K562 (cell line): ENCODE results near the gene ARHGDIA. TPM values are rescaled to one million over a fixed set of nuclear protein-coding genes. Genes with fewer than 3 reads are reported as not detected.

ENCODE experiments used
- CREB3 ChIP-seq: fragments of 450-650 bp; conservative IDR thresholded peaks from 2 replicates; pipeline ENCODE4 v1.6.1; 2016; ENCODE audit warnings: missing genetic modification characterization, low read depth, mild to moderate bottlenecking, missing compliant biosample characterization, moderate library complexity
- ETV1 ChIP-seq: fragments of 450-650 bp; conservative IDR thresholded peaks from 2 replicates; pipeline ENCODE4 v1.6.1; 2016; ENCODE audit warnings: missing genetic modification characterization, control low read depth, low read depth, missing compliant biosample characterization
- MTA3 ChIP-seq: fragments of 450-650 bp; formaldehyde crosslinking; IDR thresholded peaks from 2 replicates; pipeline ENCODE4 v1.6.1; 2017; ENCODE audit warnings: mild to moderate bottlenecking, borderline replicate concordance
- MXD1 ChIP-seq: fragments of 250-450 bp; sonication (Bioruptor Pico); IDR thresholded peaks from 2 replicates; pipeline ENCODE4 v1.8.0; 2021; ENCODE audit warnings: borderline replicate concordance, mild to moderate bottlenecking, moderate library complexity; ENCODE audit not compliant: poor library complexity, severe bottlenecking
- PREB ChIP-seq: sonication (generic); formaldehyde crosslinking; IDR thresholded peaks from 2 replicates; pipeline ENCODE4 v1.8.1; 2023; ENCODE audit warnings: mild to moderate bottlenecking, missing genetic modification reagents
- PTRF ChIP-seq: fragments of 450-650 bp; IDR thresholded peaks from 2 replicates; pipeline ENCODE4 v1.6.1; 2016; ENCODE audit warnings: mild to moderate bottlenecking, missing genetic modification characterization, missing compliant biosample characterization
- RFX7 ChIP-seq: fragments of 250-450 bp; sonication (Bioruptor Pico); IDR thresholded peaks from 2 replicates; pipeline ENCODE4 v1.5.1; 2021; ENCODE audit warnings: mild to moderate bottlenecking
- SPI1 ChIP-seq: IDR thresholded peaks from 2 replicates; pipeline ENCODE4 v1.6.1; 2011; ENCODE audit warnings: low read depth, low read length, control low read depth, borderline replicate concordance
- STAG1 ChIP-seq: sonication (generic); formaldehyde crosslinking; IDR thresholded peaks from 2 replicates; pipeline ENCODE4 v1.5.0; 2020; ENCODE audit warnings: missing genetic modification reagents, borderline replicate concordance
- TAF1 ChIP-seq: IDR thresholded peaks from 2 replicates; pipeline ENCODE4 v1.6.1; 2011; ENCODE audit warnings: mild to moderate bottlenecking, low read length, moderate library complexity; ENCODE audit not compliant: insufficient read depth, control insufficient read depth, severe bottlenecking; ENCODE audit errors: extremely low read depth
- YY1 ChIP-seq, 3 experiments: IDR thresholded peaks; 2 replicates each; pipeline ENCODE4 v1.6.1; 2011; ENCODE audit warnings: low read length in 2 of 3, mild to moderate bottlenecking in 2 of 3, moderate library complexity in 2 of 3, borderline replicate concordance in 1 of 3, control low read depth in 1 of 3, low read depth in 1 of 3; ENCODE audit not compliant: insufficient read depth in 3 of 3, insufficient replicate concordance in 2 of 3, control insufficient read depth in 1 of 3, insufficient read length in 1 of 3; ENCODE audit errors: extremely low read depth in 1 of 3
- ZBTB40 ChIP-seq, 2 experiments: fragments of 450-650 bp in 1 of 2; sonication (generic) in 1 of 2; formaldehyde crosslinking in 1 of 2; IDR thresholded peaks; 2 replicates each; pipeline versions ENCODE4 v1.7.1 to v1.9.0; 2016 to 2022; ENCODE audit warnings: inconsistent platforms in 1 of 2, mild to moderate bottlenecking in 1 of 2, missing genetic modification reagents in 1 of 2
- polyA plus RNA-seq, 8 experiments: library from polyadenylated mRNA; depleted of rRNA in 4 of 8; stranded (reverse) in 5 of 8; unstranded in 3 of 8; fragments of >200 nt; fragmentation: Nextera tagmentation in 2 of 8; fragmentation: Illumina TruSeq in 1 of 8; extraction: Ambion mirVana in 2 of 8; extraction: Trizol in 1 of 8; gene quantifications; 2 replicates each; pipeline versions ENCODE4 v1.2.1 to v1.2.3, GENCODE V29; 2011 to 2014; ENCODE audit warnings: inconsistent platforms in 1 of 8, missing spikeins in 1 of 8
- total RNA-seq, 7 experiments: library from RNA; depleted of rRNA in 6 of 7; stranded (reverse); fragments of >200 nt in 6 of 7; fragmentation: Illumina TruSeq in 2 of 7; extraction: Trizol in 2 of 7; gene quantifications; 2 replicates each; pipeline versions ENCODE4 v1.2.1 to v1.2.3, GENCODE V29; 2011 to 2021; ENCODE audit warnings: low replicate concordance in 1 of 7

The ARHGDIA gene
- total and polyA plus RNA-seq, 9 of the 15 experiments (the other 6 are each of a cell fraction or from before 2014, with no cell fraction given), result 9.6 to 340 (median 97.6) TPM

- TF ChIP-seq ETV1 (tag) (no peak; the same call in 1 of the 2 replicates), MXD1 (CRISPR knock-in tag) (peak; percentile 8), CREB3 (tag) (peak; percentile 64; the same call in 1 of the 2 replicates), MTA3 (no peak; the same call in 1 of the 2 replicates), TAF1 (peak; percentile 79), PREB (CRISPR knock-in tag) (0 out of 2 replicates have a peak, but pooled peaks have one; percentile 44), YY1 (IDR thresholded peaks at IDR 0.05; ENCODE audit: borderline replicate concordance in 1 of 3, control insufficient read depth in 1 of 3, extremely low read depth in 1 of 3, insufficient read depth in 3 of 3, insufficient read length in 1 of 3, insufficient replicate concordance in 2 of 3, low read depth in 1 of 3, low read length in 2 of 3) (peak in 2 of 3 experiments; percentile 21 to 57), ZBTB40 (IDR thresholded peaks at IDR 0.05) (peak; percentile 70), ZBTB40 (CRISPR knock-in tag; IDR thresholded peaks at IDR 0.05) (peak; percentile 48; the same call in 1 of the 2 replicates), SPI1 (no peak), RFX7 (CRISPR knock-in tag) (no peak), STAG1 (peak; percentile 67), PTRF (tag) (no peak)
These were observed 37.8 kb downstream of the ARHGDIA start, which contains the start of gene MCRIP1 (continued) for GRCh38 chr17:81833160-81833920.
